Keratinocyte (primary cell): ENCODE measurements around the gene MUC2. TPM values are rescaled to one million over a fixed set of nuclear protein-coding genes. Genes with fewer than 3 reads are reported as not detected.

Experiments
- DNase-seq: peaks from one replicate; pipeline ENCODE4 v3.0.0-alpha.2; 2011; ENCODE audit warnings: low read depth, missing footprints, low spot score
- FAIRE-seq: peaks from 2 replicates; lab custom pipeline; 2011; peaks lifted over from hg19 to GRCh38; lab: Jason Lieb, UNC
- H2AFZ ChIP-seq: 2 replicates; pipeline ENCODE4 v1.6.0; 2012; ENCODE audit warnings: low read length, control low read depth, inconsistent platforms; ENCODE audit not compliant: control insufficient read depth
- H3K27ac ChIP-seq: 2 replicates; pipeline ENCODE4 v1.5.1; 2011; ENCODE audit warnings: low read length; ENCODE audit not compliant: control insufficient read depth, insufficient read depth
- H3K27me3 ChIP-seq: 3 replicates; pipeline ENCODE4 v1.6.0; 2011; ENCODE audit warnings: low read length; ENCODE audit not compliant: control insufficient read depth, insufficient read depth; ENCODE audit errors: extremely low read depth
- H3K36me3 ChIP-seq, 2 experiments: 2 replicates in 1 of 2; 3 replicates in 1 of 2; pipeline ENCODE4 v1.5.1; 2011; ENCODE audit warnings: low read length in 2 of 2, mild to moderate bottlenecking in 1 of 2; ENCODE audit not compliant: control insufficient read depth in 2 of 2, insufficient read depth in 2 of 2; ENCODE audit errors: extremely low read depth in 1 of 2
- H3K4me1 ChIP-seq: 3 replicates; pipeline ENCODE4 v1.5.1; 2011; ENCODE audit warnings: low read length; ENCODE audit not compliant: control insufficient read depth, insufficient read depth; ENCODE audit errors: extremely low read depth
- H3K4me2 ChIP-seq: 3 replicates; pipeline ENCODE4 v1.6.0; 2011; ENCODE audit warnings: low read depth, low read length; ENCODE audit not compliant: control insufficient read depth, insufficient read depth; ENCODE audit errors: extremely low read depth
- H3K4me3 ChIP-seq, 3 experiments: fragments of 200-600 bp in 1 of 3; sonication (generic) in 1 of 3; 2 replicates in 2 of 3; 3 replicates in 1 of 3; pipeline ENCODE4 v1.5.1; 2011 to 2016; ENCODE audit warnings: low read length in 3 of 3, mild to moderate bottlenecking in 3 of 3, control low read depth in 2 of 3, inconsistent platforms in 1 of 3, low read depth in 1 of 3, mixed read lengths in 1 of 3, mixed run types in 1 of 3, moderate library complexity in 1 of 3; ENCODE audit not compliant: control insufficient read depth in 2 of 3, insufficient read depth in 2 of 3; ENCODE audit errors: extremely low read depth in 1 of 3
- H3K79me2 ChIP-seq: 2 replicates; pipeline ENCODE4 v1.6.0; 2012; ENCODE audit warnings: low read length; ENCODE audit not compliant: control insufficient read depth, insufficient read depth
- H3K9ac ChIP-seq: 3 replicates; pipeline ENCODE4 v1.6.0; 2011; ENCODE audit warnings: low read length; ENCODE audit not compliant: control insufficient read depth, insufficient read depth; ENCODE audit errors: extremely low read depth
- H3K9me1 ChIP-seq: 3 replicates; pipeline ENCODE4 v1.6.0; 2011; ENCODE audit warnings: low read length; ENCODE audit not compliant: control insufficient read depth, insufficient read depth; ENCODE audit errors: extremely low read depth
- H3K9me3 ChIP-seq: 2 replicates; pipeline ENCODE4 v1.5.1; 2012; ENCODE audit warnings: low read depth, low read length; ENCODE audit not compliant: control insufficient read depth
- H4K20me1 ChIP-seq: 3 replicates; pipeline ENCODE4 v1.6.0; 2011; ENCODE audit warnings: low read length; ENCODE audit not compliant: control insufficient read depth, insufficient read depth; ENCODE audit errors: extremely low read depth
- CTCF ChIP-seq, 3 experiments: IDR thresholded peaks in 1 of 3; conservative IDR thresholded peaks in 1 of 3; optimal IDR thresholded peaks in 1 of 3; 2 replicates in 2 of 3; 3 replicates in 1 of 3; pipeline versions ENCODE3 to v1.5.1; 2011; ENCODE audit warnings: low read length in 3 of 3, mild to moderate bottlenecking in 3 of 3, moderate library complexity in 2 of 3, control low read depth in 1 of 3, inconsistent platforms in 1 of 3; ENCODE audit not compliant: insufficient read depth in 2 of 3; ENCODE audit errors: extremely low read depth in 1 of 3
- EZH2 ChIP-seq: IDR thresholded peaks from one replicate; pipeline ENCODE4 v1.6.1; 2012; ENCODE audit warnings: inconsistent platforms, mild to moderate bottlenecking, low read length, moderate library complexity
- dilution Hi-C: fragments of 300-500 bp; cut with MboI; formaldehyde crosslinking; loops from one replicate; pipeline ENCODE4 v1.7.0; 2020; ENCODE audit warnings: low sequenced_read_pairs; ENCODE audit not compliant: extremely low pct_ligation_motif_present
- polyA plus RNA-seq, 5 experiments: library from polyadenylated mRNA; depleted of rRNA in 3 of 5; stranded (reverse) in 3 of 5; stranded (forward) in 1 of 5; unstranded in 1 of 5; fragments of >200 nt; gene quantifications; 1 replicate in 1 of 5; 2 replicates in 3 of 5; 3 replicates in 1 of 5; pipeline versions ENCODE4 v1.2.1 to v1.2.3, GENCODE V29; 2011 to 2012; ENCODE audit warnings: missing spikeins in 2 of 5, low read depth in 1 of 5, low replicate concordance in 1 of 5

MUC2 gene
- polyA plus RNA-seq, 1 donor (not counting 4 experiments of a cell fraction or from before 2014, with no cell fraction given): not detected

DNA sequence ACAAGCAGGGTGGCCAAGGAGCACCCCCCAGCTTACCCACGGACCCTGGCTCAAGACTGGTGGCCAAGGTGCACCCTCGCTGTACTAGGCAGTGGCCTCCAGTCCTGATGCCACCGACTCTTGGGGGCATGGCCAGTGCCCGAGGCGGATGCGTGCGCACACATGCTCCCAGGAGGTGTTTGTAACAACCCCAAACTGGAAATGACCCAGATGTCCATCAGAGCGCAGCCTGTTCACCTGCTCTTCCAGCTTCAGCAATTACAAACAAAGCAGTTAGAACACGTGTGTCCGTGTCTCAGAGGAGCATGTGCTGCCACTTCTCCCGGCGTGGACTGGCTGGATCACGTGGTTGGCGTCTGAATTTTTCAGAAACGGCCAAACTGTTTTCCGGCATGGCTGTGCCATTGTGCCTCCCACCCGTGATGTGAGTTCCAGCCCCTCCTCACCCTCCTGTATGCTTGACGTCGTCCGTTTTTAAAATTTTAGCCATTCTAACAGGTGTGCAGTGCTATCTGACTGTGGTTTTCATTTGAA is 31.0 kb upstream of the MUC2 start:
- Histone ChIP-seq H4K20me1 (no peaks in the 10 kb centered on the region), H3K4me2 (no peak overlapping the region), H3K4me3 (no peak overlapping the region), H3K9me3 (no peaks in the 10 kb centered on the region), H2AFZ (no peak overlapping the region), H3K27me3 (peaks cover 21% of the 10 kb centered on the region), H3K9me1 (no peaks in the 10 kb centered on the region), H3K27ac (no peak overlapping the region), H3K36me3 (no peaks in the 10 kb centered on the region), H3K4me1 (no peaks in the 10 kb centered on the region), H3K79me2 (no peaks in the 10 kb centered on the region), H3K9ac (no peak overlapping the region)
- TF ChIP-seq CTCF (optimal IDR thresholded peaks at IDR 0.05 in 1 of 3, IDR thresholded peaks at IDR 0.05 in 1 of 3, conservative IDR thresholded peaks at IDR 0.05 in 1 of 3; ENCODE audit: extremely low read depth in 1 of 3, insufficient read depth in 2 of 3, low read length in 3 of 3) (no peak), EZH2 (no peak)
- DNase-seq (no peak), FAIRE-seq (no peak)
- dilution Hi-C loops: no loop called here

DNA sequence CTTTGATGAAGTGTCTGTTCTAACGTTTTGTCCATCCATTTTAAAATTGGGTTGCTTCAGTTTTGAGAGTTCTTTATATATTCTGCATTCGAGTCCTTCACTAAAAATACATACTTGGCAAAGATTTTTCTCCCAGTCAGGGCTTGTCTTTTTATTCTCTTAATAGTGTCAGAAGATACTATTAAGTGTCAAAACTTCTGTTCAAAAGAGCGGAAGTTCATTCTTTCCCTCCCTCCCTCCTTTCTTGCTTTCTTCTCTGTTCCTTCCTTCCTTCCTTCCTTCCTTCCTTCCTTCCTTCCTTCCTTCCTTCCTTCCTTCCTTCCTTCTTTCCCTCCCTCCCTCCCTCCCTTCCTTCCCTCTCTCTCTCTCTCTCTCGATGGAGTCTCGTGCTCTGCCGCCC is 30.5 kb upstream of the MUC2 start:
- no peaks in the 10 kb centered on the region for H3K36me3 ChIP-seq
- H3K27me3 ChIP-seq: peaks cover 25% of the 10 kb centered on the region
- no peak overlapping the region for H3K4me2 ChIP-seq
- no peaks in the 10 kb centered on the region for H3K4me1 ChIP-seq
- H3K9ac ChIP-seq: no peak overlapping the region
- no peaks in the 10 kb centered on the region for H3K9me3 ChIP-seq
- no peak overlapping the region for H2AFZ ChIP-seq
- no peaks in the 10 kb centered on the region for H3K9me1 ChIP-seq
- no peaks in the 10 kb centered on the region for H4K20me1 ChIP-seq
- TF ChIP-seq CTCF (optimal IDR thresholded peaks at IDR 0.05 in 1 of 3, IDR thresholded peaks at IDR 0.05 in 1 of 3, conservative IDR thresholded peaks at IDR 0.05 in 1 of 3; ENCODE audit: extremely low read depth in 1 of 3, insufficient read depth in 2 of 3, low read length in 3 of 3): no peak
- H3K79me2 ChIP-seq: no peaks in the 10 kb centered on the region
- H3K4me3 ChIP-seq: no peak overlapping the region
- dilution Hi-C loops: no loop called here
- FAIRE-seq: no peak
- no peak overlapping the region for H3K27ac ChIP-seq
- no peak for DNase-seq
